Brain microvascular endothelial cell (primary cell): ENCODE results near the gene PPCS.

Experiments used
- DNase-seq: peaks from one replicate; pipeline ENCODE4 v3.0.0-alpha.2; 2020
- H3K27ac ChIP-seq: fragments of 250-450 bp; sonication (Bioruptor Pico); 2 replicates; pipeline ENCODE4 v1.5.1; 2020; ENCODE audit warnings: mild to moderate bottlenecking, moderate library complexity
- H3K27me3 ChIP-seq: fragments of 250-450 bp; sonication (Bioruptor Pico); replicated peaks from 2 replicates; pipeline ENCODE4 v1.5.1; 2020; ENCODE audit warnings: mild to moderate bottlenecking
- H3K36me3 ChIP-seq: fragments of 250-450 bp; sonication (Bioruptor Pico); replicated peaks from 2 replicates; pipeline ENCODE4 v1.5.1; 2020; ENCODE audit warnings: mild to moderate bottlenecking
- H3K4me3 ChIP-seq: 2 replicates; pipeline ENCODE4 v1.5.1; 2011; ENCODE audit warnings: low read depth, mild to moderate bottlenecking, control low read depth, low read length, moderate library complexity
- in situ Hi-C: cut with HindIII; loops from 2 replicates; pipeline ENCODE4 v1.10.0; 2017; ENCODE audit warnings: low sequenced_read_pairs, low pct_ligation_motif_present
- TF ChIP-seq, protein P1 (sequence below): IDR thresholded peaks from 2 replicates; pipeline ENCODE4 v1.5.1; 2011; ENCODE audit warnings: low read depth, mild to moderate bottlenecking, moderate library complexity, low read length, control low read depth, inconsistent platforms; ENCODE audit errors: missing control alignments

PPCS gene

DNA sequence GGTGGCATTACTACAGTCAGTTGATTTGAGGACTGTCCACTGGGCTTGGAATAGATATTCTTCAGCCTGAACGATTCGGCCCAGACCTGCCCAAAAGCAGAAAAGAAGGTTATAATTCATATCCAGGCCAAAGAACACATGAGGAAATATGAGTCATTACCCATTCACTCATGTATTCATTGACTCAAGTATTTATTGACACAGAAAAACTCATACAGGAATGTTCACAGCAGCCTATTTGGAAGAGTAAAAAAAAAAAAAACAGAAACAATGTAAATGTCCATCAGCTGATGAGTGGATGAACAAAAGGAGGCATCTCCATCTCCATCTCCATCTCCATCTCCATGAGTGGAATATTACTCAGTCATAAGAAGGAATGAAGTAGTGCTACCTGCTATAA, 16.4 kb upstream of the PPCS start:
- no peaks in the 10 kb centered on the region for H3K27me3 ChIP-seq
- TF ChIP-seq, protein P1, sequence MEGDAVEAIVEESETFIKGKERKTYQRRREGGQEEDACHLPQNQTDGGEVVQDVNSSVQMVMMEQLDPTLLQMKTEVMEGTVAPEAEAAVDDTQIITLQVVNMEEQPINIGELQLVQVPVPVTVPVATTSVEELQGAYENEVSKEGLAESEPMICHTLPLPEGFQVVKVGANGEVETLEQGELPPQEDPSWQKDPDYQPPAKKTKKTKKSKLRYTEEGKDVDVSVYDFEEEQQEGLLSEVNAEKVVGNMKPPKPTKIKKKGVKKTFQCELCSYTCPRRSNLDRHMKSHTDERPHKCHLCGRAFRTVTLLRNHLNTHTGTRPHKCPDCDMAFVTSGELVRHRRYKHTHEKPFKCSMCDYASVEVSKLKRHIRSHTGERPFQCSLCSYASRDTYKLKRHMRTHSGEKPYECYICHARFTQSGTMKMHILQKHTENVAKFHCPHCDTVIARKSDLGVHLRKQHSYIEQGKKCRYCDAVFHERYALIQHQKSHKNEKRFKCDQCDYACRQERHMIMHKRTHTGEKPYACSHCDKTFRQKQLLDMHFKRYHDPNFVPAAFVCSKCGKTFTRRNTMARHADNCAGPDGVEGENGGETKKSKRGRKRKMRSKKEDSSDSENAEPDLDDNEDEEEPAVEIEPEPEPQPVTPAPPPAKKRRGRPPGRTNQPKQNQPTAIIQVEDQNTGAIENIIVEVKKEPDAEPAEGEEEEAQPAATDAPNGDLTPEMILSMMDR: no peak
- no peaks in the 10 kb centered on the region for H3K36me3 ChIP-seq
- no peak overlapping the region for H3K4me3 ChIP-seq
- in situ Hi-C loops: no loop called here
- peak; percentile 48 for DNase-seq
- H3K27ac ChIP-seq: no peak overlapping the region

DNA sequence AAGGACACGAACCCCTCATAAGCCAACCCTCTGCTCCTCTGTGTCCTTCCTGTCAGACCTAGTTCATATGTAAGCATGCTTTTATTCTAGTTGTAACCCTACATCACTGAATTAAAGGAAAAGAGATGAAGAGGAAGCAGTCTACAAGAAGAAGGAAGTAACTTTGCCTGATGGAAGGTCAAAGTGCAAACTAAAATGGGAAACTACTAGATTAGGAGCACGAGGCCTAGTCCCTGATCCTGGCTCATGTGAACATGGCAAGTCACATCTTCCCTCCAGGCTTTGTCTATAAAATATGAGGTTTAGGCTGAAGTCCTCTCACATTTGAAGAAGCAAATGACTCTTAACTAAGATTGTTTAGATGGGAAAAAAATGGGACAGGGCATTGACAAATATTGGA, 13.7 kb upstream of the PPCS start:
- TF ChIP-seq, protein P1: no peak
- Histone ChIP-seq H3K27ac (no peak overlapping the region), H3K4me3 (no peak overlapping the region), H3K27me3 (no peaks in the 10 kb centered on the region), H3K36me3 (no peaks in the 10 kb centered on the region)
- in situ Hi-C loops: no loop called here
- DNase-seq: no peak

- Histone ChIP-seq H3K4me3 (no peak overlapping the region), H3K36me3 (no peaks in the 10 kb centered on the region), H3K27ac (no peak overlapping the region), H3K27me3 (no peaks in the 10 kb centered on the region)
- no peak for DNase-seq
- TF ChIP-seq, protein P1: no peak
- in situ Hi-C loops: no loop called here
Measured at GRCh38 chr1:42449256-42449655, 7.1 kb upstream of the PPCS start.

GRCh38 chr1:42450061-42450460, 6.3 kb upstream of the PPCS start:
- no peaks in the 10 kb centered on the region for H3K36me3 ChIP-seq
- TF ChIP-seq, protein P1: no peak
- DNase-seq: no peak
- no peak overlapping the region for H3K4me3 ChIP-seq
- no peaks in the 10 kb centered on the region for H3K27me3 ChIP-seq
- H3K27ac ChIP-seq: no peak overlapping the region
- in situ Hi-C loops: no loop called here

DNA sequence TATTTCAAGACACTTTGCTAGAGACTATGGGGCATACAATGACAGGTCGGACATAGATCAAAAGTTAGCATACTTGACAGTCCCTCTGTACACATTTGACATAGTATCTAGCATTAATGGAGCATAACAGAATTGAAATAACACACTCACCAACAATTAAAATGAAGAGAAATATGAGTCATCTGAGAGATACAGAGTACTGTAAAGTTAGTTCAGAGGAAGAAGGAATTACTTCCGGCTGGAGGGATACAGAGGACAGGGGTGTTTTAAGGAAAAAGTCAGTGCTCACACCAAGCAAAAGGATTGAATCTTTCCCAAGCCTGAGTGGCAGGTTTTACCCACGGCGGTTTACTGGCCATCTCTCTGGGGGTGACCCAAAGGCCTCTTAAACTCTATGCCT, 3.0 kb upstream of the PPCS start:
- H3K27me3 ChIP-seq: no peaks in the 10 kb centered on the region
- no peaks in the 10 kb centered on the region for H3K36me3 ChIP-seq
- TF ChIP-seq, protein P1: no peak
- H3K27ac ChIP-seq: no peak overlapping the region
- H3K4me3 ChIP-seq: no peak overlapping the region
- in situ Hi-C loops: no loop called here
- DNase-seq: no peak

DNA sequence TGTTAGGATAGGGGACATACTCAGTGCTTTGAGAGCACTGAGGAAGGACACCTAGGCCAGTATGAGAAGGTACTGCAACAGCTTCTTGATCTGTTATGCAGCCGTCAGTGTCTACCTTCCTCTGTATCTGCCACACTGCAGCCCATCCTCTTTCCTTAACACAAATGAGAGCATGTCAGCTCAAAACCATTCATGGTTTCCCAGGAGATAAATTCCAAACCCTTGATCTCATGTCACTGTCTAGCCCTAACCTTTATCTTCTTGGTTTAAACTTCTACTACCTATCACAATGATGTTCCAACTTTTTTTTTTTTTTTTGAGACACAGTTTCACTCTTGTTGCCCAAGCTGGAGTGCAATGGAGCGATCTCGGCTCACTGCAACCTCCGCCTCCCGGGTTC, 1.9 kb upstream of the PPCS start:
- DNase-seq: no peak
- H3K27me3 ChIP-seq: no peaks in the 10 kb centered on the region
- no peak overlapping the region for H3K27ac ChIP-seq
- in situ Hi-C loops: no loop called here
- H3K4me3 ChIP-seq: no peak overlapping the region
- H3K36me3 ChIP-seq: no peaks in the 10 kb centered on the region
- TF ChIP-seq, protein P1: no peak
